Hepatocyte (in vitro differentiated cells): ENCODE measurements around the gene PCSK4. TPM values are rescaled to one million over a fixed set of nuclear protein-coding genes. Genes with fewer than 3 reads are reported as not detected.

Experiments
- DNase-seq: peaks from one replicate; pipeline ENCODE4 v3.0.0-alpha.2; 2016; ENCODE audit warnings: low spot score
- H2AFZ ChIP-seq: fragments of 200-600 bp; sonication (generic); 2 replicates; pipeline ENCODE4 v1.6.0; 2016; ENCODE audit warnings: antibody characterized with exemption, mild to moderate bottlenecking
- H3K27ac ChIP-seq: fragments of 200-600 bp; sonication (generic); 2 replicates; pipeline ENCODE4 v1.5.1; 2016; ENCODE audit warnings: mild to moderate bottlenecking
- H3K27me3 ChIP-seq: fragments of 200-600 bp; sonication (generic); 2 replicates; pipeline ENCODE4 v1.6.1; 2016
- H3K36me3 ChIP-seq: fragments of 200-600 bp; sonication (generic); replicated peaks from 2 replicates; pipeline ENCODE4 v1.5.1; 2016; ENCODE audit warnings: low read depth; ENCODE audit not compliant: insufficient read depth
- H3K4me1 ChIP-seq: fragments of 200-600 bp; sonication (generic); 2 replicates; pipeline ENCODE4 v1.5.1; 2016; ENCODE audit warnings: mild to moderate bottlenecking, moderate library complexity; ENCODE audit not compliant: insufficient read depth
- H3K4me2 ChIP-seq: fragments of 200-600 bp; sonication (generic); 2 replicates; pipeline ENCODE4 v1.6.0; 2016
- H3K4me3 ChIP-seq: fragments of 200-600 bp; sonication (generic); 2 replicates; pipeline ENCODE4 v1.5.1; 2016; ENCODE audit warnings: mild to moderate bottlenecking
- H3K79me2 ChIP-seq: fragments of 200-600 bp; sonication (generic); 2 replicates; pipeline ENCODE4 v1.6.0; 2017; ENCODE audit warnings: mild to moderate bottlenecking
- H3K9me2 ChIP-seq: fragments of 200-600 bp; sonication (generic); replicated peaks from 2 replicates; pipeline ENCODE4 v1.6.0; 2017; ENCODE audit warnings: mild to moderate bottlenecking; ENCODE audit not compliant: insufficient read depth
- H3K9me3 ChIP-seq: fragments of 200-600 bp; sonication (generic); 2 replicates; pipeline ENCODE4 v1.5.1; 2016; ENCODE audit warnings: low read depth, mild to moderate bottlenecking
- H4K20me1 ChIP-seq: fragments of 200-600 bp; sonication (generic); 2 replicates; pipeline ENCODE4 v1.6.0; 2016; ENCODE audit warnings: mild to moderate bottlenecking; ENCODE audit not compliant: insufficient read depth, poor library complexity, severe bottlenecking
- EZH2 ChIP-seq: fragments of 200-600 bp; sonication (generic); IDR thresholded peaks from 2 replicates; pipeline ENCODE4 v1.6.1; 2016; ENCODE audit warnings: antibody characterized with exemption, mild to moderate bottlenecking, borderline replicate concordance
- EZH2phosphoT487 ChIP-seq: fragments of 200-600 bp; sonication (generic); IDR thresholded peaks from one replicate; pipeline ENCODE4 v1.6.1; 2018; ENCODE audit warnings: antibody characterized with exemption, mild to moderate bottlenecking, low read depth, moderate library complexity; ENCODE audit not compliant: unreplicated experiment, severe bottlenecking
- WGBS: methylation state at CpG from one replicate; pipeline ENCODE4 v1.1.6; 2016; ENCODE audit warnings: low lambda C conversion rate; ENCODE audit errors: missing lambda C conversion rate; 5-methylcytosine and 5-hydroxymethylcytosine counted together
- polyA plus RNA-seq: library from polyadenylated mRNA; unstranded; fragments of >200 nt; fragmentation: Nextera tagmentation; extraction: Ambion mirVana; gene quantifications from 2 replicates; pipeline ENCODE4 v1.2.1, GENCODE V29; 2016
- total RNA-seq: library from RNA; depleted of rRNA; stranded (reverse); fragments of >200 nt; gene quantifications from 2 replicates; pipeline ENCODE4 v1.2.3, GENCODE V29; 2014
- TF ChIP-seq, protein P1 (sequence below): fragments of 200-600 bp; sonication (generic); IDR thresholded peaks from 2 replicates; pipeline ENCODE4 v1.5.1; 2016; ENCODE audit warnings: antibody characterized with exemption, mild to moderate bottlenecking; ENCODE audit not compliant: poor library complexity

PCSK4 gene
- total and polyA plus RNA-seq, 2 experiments from 2014 or later = 7.7 to 9.6 TPM

DNA sequence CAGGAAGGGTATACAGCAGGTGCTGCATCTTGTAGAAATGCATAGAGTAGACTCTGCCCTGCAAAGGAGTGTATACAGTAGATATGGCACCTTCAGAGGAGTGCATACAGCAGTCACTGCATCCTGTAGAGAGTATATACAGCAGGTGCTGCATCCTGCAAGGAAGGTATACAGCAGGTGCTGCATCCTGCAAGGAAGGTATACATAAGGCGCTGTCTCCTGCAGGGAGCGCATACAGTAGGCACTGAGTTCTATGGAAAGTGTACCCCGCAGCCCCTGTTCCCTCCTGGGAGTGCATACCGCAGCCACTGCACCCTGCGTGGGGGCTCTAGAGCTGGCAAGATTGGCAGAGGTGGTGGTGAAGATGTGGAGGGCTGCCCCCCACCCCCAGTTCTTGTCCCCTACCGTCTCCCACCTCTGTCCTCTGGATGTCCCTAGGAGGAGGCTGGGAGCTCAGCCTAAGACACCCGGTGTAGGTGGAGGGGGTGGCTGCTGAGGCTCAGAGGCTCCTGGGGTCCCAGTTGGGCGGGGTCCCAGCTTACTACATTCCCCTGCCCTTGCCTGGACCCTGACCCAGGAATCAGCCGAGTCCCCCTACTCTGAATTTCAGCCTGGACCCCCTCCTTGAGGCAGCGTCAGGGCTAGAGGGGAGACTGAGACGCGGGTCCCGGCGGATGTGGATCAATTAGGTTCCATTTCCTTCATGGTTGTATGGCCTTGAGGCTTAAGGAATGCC, 25.0 kb upstream of the PCSK4 start:
- Histone ChIP-seq H3K9me2 (no peaks in the 10 kb centered on the region), H3K27me3 (no peaks in the 10 kb centered on the region)
- TF ChIP-seq EZH2phosphoT487 = no peak
- TF ChIP-seq EZH2 = no peak
- TF ChIP-seq, protein P1, sequence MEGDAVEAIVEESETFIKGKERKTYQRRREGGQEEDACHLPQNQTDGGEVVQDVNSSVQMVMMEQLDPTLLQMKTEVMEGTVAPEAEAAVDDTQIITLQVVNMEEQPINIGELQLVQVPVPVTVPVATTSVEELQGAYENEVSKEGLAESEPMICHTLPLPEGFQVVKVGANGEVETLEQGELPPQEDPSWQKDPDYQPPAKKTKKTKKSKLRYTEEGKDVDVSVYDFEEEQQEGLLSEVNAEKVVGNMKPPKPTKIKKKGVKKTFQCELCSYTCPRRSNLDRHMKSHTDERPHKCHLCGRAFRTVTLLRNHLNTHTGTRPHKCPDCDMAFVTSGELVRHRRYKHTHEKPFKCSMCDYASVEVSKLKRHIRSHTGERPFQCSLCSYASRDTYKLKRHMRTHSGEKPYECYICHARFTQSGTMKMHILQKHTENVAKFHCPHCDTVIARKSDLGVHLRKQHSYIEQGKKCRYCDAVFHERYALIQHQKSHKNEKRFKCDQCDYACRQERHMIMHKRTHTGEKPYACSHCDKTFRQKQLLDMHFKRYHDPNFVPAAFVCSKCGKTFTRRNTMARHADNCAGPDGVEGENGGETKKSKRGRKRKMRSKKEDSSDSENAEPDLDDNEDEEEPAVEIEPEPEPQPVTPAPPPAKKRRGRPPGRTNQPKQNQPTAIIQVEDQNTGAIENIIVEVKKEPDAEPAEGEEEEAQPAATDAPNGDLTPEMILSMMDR = no peak

DNA sequence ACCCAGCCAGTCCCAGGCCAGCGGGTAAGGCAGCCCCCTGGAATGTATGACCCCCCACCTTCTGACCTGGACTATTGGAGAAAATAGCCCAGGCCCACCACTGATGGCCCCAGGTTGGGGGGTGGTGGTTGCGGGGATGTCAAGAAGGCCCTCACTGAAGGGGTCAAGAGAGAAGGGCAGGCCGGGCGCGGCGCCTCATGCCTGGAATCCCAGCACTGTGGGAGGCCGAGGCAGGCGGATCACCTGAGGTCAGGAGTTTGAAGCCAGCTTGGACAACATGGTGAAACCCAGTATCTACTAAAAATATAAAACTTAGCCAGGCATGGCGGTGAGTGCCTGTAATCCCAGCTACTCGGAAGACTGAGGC, 24.1 kb upstream of the PCSK4 start:
- TF ChIP-seq, protein P1 = no peak
- TF ChIP-seq EZH2phosphoT487 = no peak
- no peak for TF ChIP-seq EZH2
- Histone ChIP-seq H3K4me3 (no peak overlapping the region), H3K27me3 (no peaks in the 10 kb centered on the region), H2AFZ (no peak overlapping the region), H3K9me2 (no peaks in the 10 kb centered on the region), H3K79me2 (peaks cover 13% of the 10 kb centered on the region), H3K36me3 (no peaks in the 10 kb centered on the region), H4K20me1 (no peaks in the 10 kb centered on the region), H3K27ac (no peak overlapping the region), H3K9me3 (no peaks in the 10 kb centered on the region), H3K4me1 (peaks cover 35% of the 10 kb centered on the region), H3K4me2 (no peak overlapping the region)
- no peak for DNase-seq
- 82% methylated on average over 10 of the region's 10 CpGs for WGBS

More for the DNA sequence above, 25.0 kb upstream of the PCSK4 start:
- no peak overlapping the region for H2AFZ ChIP-seq
- no peak overlapping the region for H3K4me2 ChIP-seq
- H3K79me2 ChIP-seq = peaks cover 13% of the 10 kb centered on the region
- no peaks in the 10 kb centered on the region for H3K9me3 ChIP-seq
- 85% methylated on average over 14 of the region's 14 CpGs for WGBS
- H3K36me3 ChIP-seq = no peaks in the 10 kb centered on the region
- H3K4me3 ChIP-seq = no peak overlapping the region
- H3K4me1 ChIP-seq = peaks cover 26% of the 10 kb centered on the region
- H3K27ac ChIP-seq = no peak overlapping the region
- H4K20me1 ChIP-seq = no peaks in the 10 kb centered on the region
- no peak for DNase-seq

DNA sequence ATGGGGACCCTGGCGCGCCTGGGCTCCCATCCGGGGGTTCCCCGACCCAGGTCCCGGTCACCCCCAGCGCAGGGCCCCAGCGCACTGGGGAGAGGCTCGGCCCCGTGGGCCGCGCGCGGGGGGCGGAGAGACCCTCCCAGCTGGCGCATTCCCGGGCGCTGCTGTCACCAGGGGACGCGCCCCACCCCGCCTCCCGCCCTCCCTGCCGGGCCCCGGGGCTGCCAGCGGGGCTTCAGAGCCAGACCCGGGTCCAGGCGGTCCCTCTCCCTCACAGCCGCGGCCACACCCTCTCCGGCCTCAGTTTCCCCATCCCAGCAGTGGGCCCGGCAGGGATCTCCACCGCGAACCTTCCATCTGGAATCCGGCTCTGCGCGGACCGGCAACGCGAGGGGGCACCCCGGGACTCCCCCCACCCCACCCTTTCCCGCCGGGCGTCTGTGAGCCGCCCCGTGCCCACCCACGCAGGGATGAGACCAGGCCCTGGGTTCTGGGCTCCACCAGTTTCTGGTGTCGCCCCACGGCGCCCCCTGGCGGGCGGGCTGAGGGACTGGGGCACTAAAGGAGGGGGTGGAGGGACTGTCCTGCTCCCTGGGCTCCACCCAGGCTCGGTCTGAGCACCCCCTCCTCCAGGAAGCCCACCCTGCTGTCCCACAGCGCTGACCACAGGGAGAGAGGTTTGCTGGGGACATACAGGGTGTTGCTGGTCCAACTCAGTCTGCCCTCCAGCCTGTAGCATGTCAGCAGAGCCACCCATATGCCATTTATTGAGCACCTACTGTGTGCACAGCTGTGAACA, 23.5 kb upstream of the PCSK4 start:
- Histone ChIP-seq H3K79me2 (peaks cover 13% of the 10 kb centered on the region), H2AFZ (peak overlapping the region; percentile 60), H3K27me3 (no peaks in the 10 kb centered on the region), H4K20me1 (no peaks in the 10 kb centered on the region), H3K9me2 (no peaks in the 10 kb centered on the region), H3K36me3 (no peaks in the 10 kb centered on the region), H3K9me3 (no peaks in the 10 kb centered on the region), H3K4me2 (peak overlapping the region; percentile 99), H3K4me1 (peaks cover 35% of the 10 kb centered on the region), H3K27ac (peak overlapping the region; percentile 89), H3K4me3 (peak overlapping the region; percentile 50)
- TF ChIP-seq EZH2 = no peak
- TF ChIP-seq, protein P1 = peak; percentile 65
- no peak for TF ChIP-seq EZH2phosphoT487
- WGBS = 32% methylated on average over 8 of the region's 52 CpGs
- peak; percentile 83 for DNase-seq
